Thoracic aorta (tissue), 2 donors: Measurements from ENCODE around the gene MRPL32. TPM values are rescaled to one million over a fixed set of nuclear protein-coding genes. Genes with fewer than 3 reads are reported as not detected.

Source experiments
- ATAC-seq: fragments of 150-250 bp; one replicate; pipeline ENCODE4 v1.8.0; 2017; ENCODE audit warnings: low read depth; ENCODE audit not compliant: insufficient number of reproducible peaks, low FRiP score
- DNase-seq: peaks from one replicate; pipeline ENCODE4 v3.0.0-alpha.2; 2020; ENCODE audit warnings: low spot score
- H3K27ac ChIP-seq, 2 donors: fragments of 200-600 bp; sonication (generic); 1 replicate in 1 of 2; 2 replicates in 1 of 2; pipeline ENCODE4 v1.5.1; 2016; ENCODE audit warnings: mild to moderate bottlenecking in 2 of 2, moderate library complexity in 2 of 2
- H3K27me3 ChIP-seq: fragments of 200-600 bp; sonication (generic); replicated peaks from 2 replicates; pipeline ENCODE4 v1.6.0; 2016; ENCODE audit warnings: mild to moderate bottlenecking; ENCODE audit not compliant: insufficient read depth
- H3K36me3 ChIP-seq: fragments of 200-600 bp; sonication (generic); one replicate; pipeline ENCODE4 v1.5.1; 2016
- H3K4me1 ChIP-seq, 2 donors: fragments of 200-600 bp; sonication (generic); 1 replicate in 1 of 2; 2 replicates in 1 of 2; pipeline versions ENCODE4 v1.5.1 to v1.6.0; 2016; ENCODE audit warnings: low read depth in 2 of 2, mild to moderate bottlenecking in 1 of 2; ENCODE audit not compliant: control insufficient read depth in 1 of 2
- H3K4me3 ChIP-seq: fragments of 200-600 bp; sonication (generic); 2 replicates; pipeline ENCODE4 v1.5.1; 2016; ENCODE audit warnings: mild to moderate bottlenecking
- H3K9me3 ChIP-seq: fragments of 200-600 bp; sonication (generic); 2 replicates; pipeline ENCODE4 v1.5.1; 2016
- total RNA-seq, 2 donors: library from RNA; depleted of rRNA; stranded (reverse); fragments of >200 nt; gene quantifications; one replicate each; pipeline versions ENCODE4 v1.1.0 to v1.2.3, GENCODE V29; 2016
- TF ChIP-seq, protein P1 (sequence below): fragments of 200-600 bp; sonication (generic); IDR thresholded peaks from one replicate; pipeline ENCODE4 v1.5.1; 2019; ENCODE audit warnings: antibody characterized with exemption

MRPL32 gene
- total RNA-seq, 2 donors from 2014 or later: 38.3 to 54.8 TPM

DNA sequence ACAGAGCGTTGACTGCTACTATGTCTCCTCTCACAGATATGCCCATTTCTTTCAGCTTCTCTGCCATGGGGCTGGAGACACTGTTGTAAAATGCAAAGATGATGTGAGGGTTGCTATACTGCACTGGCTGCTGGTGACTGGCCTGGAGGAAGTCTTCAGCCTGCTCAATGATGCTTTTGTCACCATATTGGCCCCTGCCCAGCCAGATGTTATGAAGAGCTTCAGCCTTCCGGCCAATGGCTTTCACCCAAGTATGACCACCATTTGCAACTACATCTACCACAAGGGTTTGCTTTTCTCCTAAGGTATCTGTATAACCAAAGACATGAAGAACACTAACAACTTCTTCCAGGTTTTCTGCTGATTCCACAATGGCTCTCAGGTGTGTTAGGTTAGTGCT is 21.9 kb upstream of the MRPL32 start:
- Histone ChIP-seq H3K4me3 (no peak overlapping the region), H3K9me3 (no peaks in the 10 kb centered on the region), H3K27me3 (no peaks in the 10 kb centered on the region), H3K27ac (no peak overlapping the region), H3K4me1 (peaks cover 0 to 18% of the 10 kb centered on the region in 2 donors), H3K36me3 (no peaks in the 10 kb centered on the region)
- TF ChIP-seq, protein P1, sequence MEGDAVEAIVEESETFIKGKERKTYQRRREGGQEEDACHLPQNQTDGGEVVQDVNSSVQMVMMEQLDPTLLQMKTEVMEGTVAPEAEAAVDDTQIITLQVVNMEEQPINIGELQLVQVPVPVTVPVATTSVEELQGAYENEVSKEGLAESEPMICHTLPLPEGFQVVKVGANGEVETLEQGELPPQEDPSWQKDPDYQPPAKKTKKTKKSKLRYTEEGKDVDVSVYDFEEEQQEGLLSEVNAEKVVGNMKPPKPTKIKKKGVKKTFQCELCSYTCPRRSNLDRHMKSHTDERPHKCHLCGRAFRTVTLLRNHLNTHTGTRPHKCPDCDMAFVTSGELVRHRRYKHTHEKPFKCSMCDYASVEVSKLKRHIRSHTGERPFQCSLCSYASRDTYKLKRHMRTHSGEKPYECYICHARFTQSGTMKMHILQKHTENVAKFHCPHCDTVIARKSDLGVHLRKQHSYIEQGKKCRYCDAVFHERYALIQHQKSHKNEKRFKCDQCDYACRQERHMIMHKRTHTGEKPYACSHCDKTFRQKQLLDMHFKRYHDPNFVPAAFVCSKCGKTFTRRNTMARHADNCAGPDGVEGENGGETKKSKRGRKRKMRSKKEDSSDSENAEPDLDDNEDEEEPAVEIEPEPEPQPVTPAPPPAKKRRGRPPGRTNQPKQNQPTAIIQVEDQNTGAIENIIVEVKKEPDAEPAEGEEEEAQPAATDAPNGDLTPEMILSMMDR: no peak
- DNase-seq: no peak
- no peak for ATAC-seq

DNA sequence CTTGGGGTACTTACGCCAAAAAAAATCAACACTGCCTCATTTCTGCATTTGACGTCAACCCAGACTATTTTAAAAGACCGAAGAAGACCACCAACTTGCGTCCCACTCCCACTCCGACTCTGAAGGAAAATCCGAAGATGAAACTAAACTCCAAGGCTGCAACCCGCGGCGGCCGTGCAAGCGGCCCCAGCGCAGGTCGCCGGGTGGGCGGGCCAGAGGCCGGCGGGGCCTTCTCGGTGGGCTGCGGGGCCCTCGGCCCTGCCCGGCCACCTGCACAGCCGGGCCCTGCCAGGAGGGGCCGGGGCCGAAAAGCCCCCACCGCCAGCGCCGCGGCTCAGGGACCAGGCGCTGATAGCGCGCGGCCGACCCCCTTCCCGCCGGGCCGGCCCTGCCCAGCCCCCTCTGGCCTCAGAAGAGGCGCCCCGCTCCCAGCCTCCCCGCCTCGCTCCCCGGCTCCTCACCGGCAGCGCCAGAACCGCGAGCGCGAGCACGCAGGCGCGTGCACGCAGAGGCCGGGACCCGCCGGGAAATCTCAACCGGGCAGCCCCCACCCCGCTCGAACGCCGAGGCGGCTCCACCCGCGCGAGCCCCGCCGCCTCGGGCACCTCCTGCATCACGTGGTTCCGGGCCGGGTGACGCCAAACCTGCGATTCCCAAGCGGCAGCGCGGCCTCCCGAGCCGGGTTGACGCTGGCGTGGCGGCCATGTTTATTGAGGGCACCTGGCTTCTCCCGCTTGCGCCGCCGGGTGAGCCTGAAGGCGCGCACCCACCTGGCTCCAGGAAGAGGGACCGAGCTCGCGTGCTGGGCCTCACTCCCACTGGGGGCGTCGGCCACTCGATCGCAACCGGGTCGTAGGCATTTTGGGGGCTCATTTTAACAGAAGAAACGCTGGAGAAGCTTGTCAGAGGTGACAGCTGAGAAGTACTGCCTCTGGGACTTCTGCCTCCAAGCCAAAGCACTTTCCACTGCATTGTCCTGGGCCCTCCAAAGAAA is 20.4 kb upstream of the MRPL32 start, which contains the start of gene C7orf25:
TSS of gene C7orf25 (minus strand) at position 617 of the 994 bp plus-strand sequence. CDS start 1,170 bp downstream, outside the sequence.
- Histone ChIP-seq H3K36me3 (peaks cover 1% of the 10 kb centered on the region), H3K27ac (peak within 1 kb of the TSS; percentile 23 to 51), H3K27me3 (no peaks in the 10 kb centered on the region), H3K4me3 (peak within 1 kb of the TSS; percentile 87), H3K9me3 (no peaks in the 10 kb centered on the region), H3K4me1 (peaks cover 0 to 18% of the 10 kb centered on the region in 2 donors)
- DNase-seq: peak; percentile 77
- peak; percentile 94 for ATAC-seq
- TF ChIP-seq, protein P1: no peak

DNA sequence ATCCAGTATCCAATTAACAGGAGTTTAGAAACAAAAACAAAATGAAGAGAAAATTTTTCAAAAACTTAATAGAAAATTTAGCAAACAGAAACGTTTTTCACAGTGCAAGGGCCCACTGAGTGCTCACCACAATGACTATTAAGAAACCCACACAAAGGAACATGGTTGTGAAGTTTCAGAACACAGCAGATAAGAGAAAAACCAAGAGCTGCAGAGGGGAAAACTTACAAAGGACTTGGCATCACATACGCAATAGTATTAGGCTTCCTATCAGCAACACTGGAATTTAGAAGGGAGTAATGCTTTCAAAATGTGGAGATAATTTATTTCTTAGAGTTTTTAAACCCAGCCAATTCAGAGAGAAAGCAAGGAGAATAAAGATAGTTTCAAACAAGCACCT is 18.6 kb upstream of the MRPL32 start:
- H3K27ac ChIP-seq: peak overlapping the region in 1 of 2 donors; percentile 15
- DNase-seq (no peak), ATAC-seq (no peak)
- peaks cover 0 to 18% of the 10 kb centered on the region in 2 donors for H3K4me1 ChIP-seq
- H3K4me3 ChIP-seq: no peak overlapping the region
- H3K9me3 ChIP-seq: no peaks in the 10 kb centered on the region
- TF ChIP-seq, protein P1: no peak
- peaks cover 6% of the 10 kb centered on the region for H3K36me3 ChIP-seq
- H3K27me3 ChIP-seq: no peaks in the 10 kb centered on the region

DNA sequence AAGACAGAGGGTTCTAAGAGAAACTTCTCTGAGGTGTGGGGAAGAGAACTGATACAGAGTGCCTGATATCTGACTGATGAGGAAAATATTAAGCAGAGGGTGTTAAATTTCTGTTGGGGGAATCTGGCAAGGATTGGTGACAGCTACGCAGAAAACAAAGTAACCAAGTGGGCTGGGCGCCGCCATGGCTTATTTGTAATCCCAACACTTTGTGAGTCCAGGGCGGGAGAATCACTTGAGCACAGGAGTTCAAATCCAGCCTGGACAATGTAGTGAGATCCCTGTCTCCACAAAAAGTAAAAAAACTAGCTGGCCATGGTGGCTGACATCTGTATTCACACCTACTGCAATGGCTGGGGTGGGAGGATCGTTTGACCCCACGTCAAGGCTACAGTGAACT is 18.2 kb upstream of the MRPL32 start:
- H3K27me3 ChIP-seq: no peaks in the 10 kb centered on the region
- peak overlapping the region in 1 of 2 donors; percentile 15 for H3K27ac ChIP-seq
- no peak overlapping the region for H3K4me3 ChIP-seq
- H3K4me1 ChIP-seq: peaks cover 0 to 18% of the 10 kb centered on the region in 2 donors
- ATAC-seq (no peak), DNase-seq (no peak)
- TF ChIP-seq, protein P1: no peak
- no peaks in the 10 kb centered on the region for H3K9me3 ChIP-seq
- peaks cover 6% of the 10 kb centered on the region for H3K36me3 ChIP-seq

DNA sequence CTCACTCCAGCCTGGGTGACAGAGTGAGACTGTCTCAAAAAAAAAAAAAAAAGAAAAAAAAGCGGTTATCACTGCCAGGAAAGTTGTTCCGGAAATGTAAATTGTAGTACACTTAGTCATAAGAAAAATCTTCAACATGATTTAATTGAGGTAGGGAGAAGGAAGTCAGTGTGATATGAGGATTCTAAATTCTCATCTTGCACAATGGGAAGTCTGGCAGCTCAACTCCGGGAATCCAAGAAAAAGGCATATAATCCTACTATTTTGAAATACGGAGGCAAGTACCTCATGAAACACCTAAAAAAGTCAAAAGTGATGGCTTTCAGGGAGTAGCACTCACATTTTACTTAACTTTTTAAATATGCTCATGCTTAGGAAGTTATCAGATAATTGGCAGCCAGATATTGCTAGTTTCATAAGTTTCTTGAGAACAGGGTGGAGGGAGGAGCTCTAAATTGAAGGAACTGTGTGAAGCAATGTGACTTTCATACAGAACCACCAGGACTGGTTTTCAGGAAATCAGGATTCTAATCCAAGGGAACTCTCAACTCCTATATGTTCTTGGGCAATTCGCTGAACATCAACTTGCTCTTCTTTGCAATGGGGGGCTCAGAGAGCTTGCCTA is 17.6 kb upstream of the MRPL32 start:
- ATAC-seq (peak; percentile 15), DNase-seq (no peak)
- Histone ChIP-seq H3K27me3 (no peaks in the 10 kb centered on the region), H3K4me3 (no peak overlapping the region), H3K9me3 (no peaks in the 10 kb centered on the region), H3K4me1 (peaks cover 0 to 18% of the 10 kb centered on the region in 2 donors), H3K36me3 (peaks cover 6% of the 10 kb centered on the region), H3K27ac (peak overlapping the region; percentile 2 to 19)
- TF ChIP-seq, protein P1: no peak
